KMS-11 (cell line): ENCODE results near the gene ATP5PO.

Experiments
- H2AFZ ChIP-seq: fragments of 200-600 bp; sonication (generic); 2 replicates; pipeline ENCODE4 v1.6.1; 2016; ENCODE audit warnings: antibody characterized with exemption, mixed run types, low read depth
- H3K27ac ChIP-seq: fragments of 200-600 bp; sonication (generic); 2 replicates; pipeline ENCODE4 v1.6.1; 2016; ENCODE audit warnings: mild to moderate bottlenecking, mixed run types
- H3K27me3 ChIP-seq: fragments of 200-600 bp; sonication (generic); 2 replicates; pipeline ENCODE4 v1.6.1; 2017; ENCODE audit warnings: mild to moderate bottlenecking, low read depth, mixed run types, moderate library complexity; ENCODE audit not compliant: insufficient read depth
- H3K36me3 ChIP-seq: fragments of 200-600 bp; sonication (generic); 2 replicates; pipeline ENCODE4 v1.6.1; 2017; ENCODE audit warnings: mild to moderate bottlenecking, mixed run types; ENCODE audit not compliant: insufficient read depth
- H3K4me1 ChIP-seq: fragments of 200-600 bp; sonication (generic); 2 replicates; pipeline ENCODE4 v1.6.1; 2016; ENCODE audit warnings: mild to moderate bottlenecking, low read depth, mixed run types; ENCODE audit not compliant: poor library complexity, severe bottlenecking
- H3K4me2 ChIP-seq: fragments of 200-600 bp; sonication (generic); 2 replicates; pipeline ENCODE4 v1.7.0; 2016; ENCODE audit warnings: mild to moderate bottlenecking, mixed run types
- H3K4me3 ChIP-seq: fragments of 200-600 bp; sonication (generic); IDR thresholded peaks from 2 replicates; pipeline ENCODE4 v1.6.1; 2017; ENCODE audit warnings: low read depth, low read length, mixed read lengths; ENCODE audit not compliant: insufficient read depth
- H3K79me2 ChIP-seq: fragments of 200-600 bp; sonication (generic); 2 replicates; pipeline ENCODE4 v1.6.1; 2016; ENCODE audit warnings: low read depth, mixed run types; ENCODE audit not compliant: insufficient read depth
- H3K9ac ChIP-seq: fragments of 200-600 bp; sonication (generic); 2 replicates; pipeline ENCODE4 v1.6.1; 2016; ENCODE audit warnings: mild to moderate bottlenecking, mixed run types
- H4K20me1 ChIP-seq: fragments of 200-600 bp; sonication (generic); 2 replicates; pipeline ENCODE4 v1.6.1; 2016; ENCODE audit warnings: mild to moderate bottlenecking, mixed run types; ENCODE audit not compliant: insufficient read depth
- TF ChIP-seq, protein P1 (sequence below): fragments of 200-600 bp; sonication (generic); conservative IDR thresholded peaks from 2 replicates; pipeline ENCODE4 v1.6.1; 2017; ENCODE audit warnings: low read depth, mild to moderate bottlenecking, antibody characterized with exemption, low read length, moderate library complexity, mixed read lengths

The ATP5PO gene

DNA sequence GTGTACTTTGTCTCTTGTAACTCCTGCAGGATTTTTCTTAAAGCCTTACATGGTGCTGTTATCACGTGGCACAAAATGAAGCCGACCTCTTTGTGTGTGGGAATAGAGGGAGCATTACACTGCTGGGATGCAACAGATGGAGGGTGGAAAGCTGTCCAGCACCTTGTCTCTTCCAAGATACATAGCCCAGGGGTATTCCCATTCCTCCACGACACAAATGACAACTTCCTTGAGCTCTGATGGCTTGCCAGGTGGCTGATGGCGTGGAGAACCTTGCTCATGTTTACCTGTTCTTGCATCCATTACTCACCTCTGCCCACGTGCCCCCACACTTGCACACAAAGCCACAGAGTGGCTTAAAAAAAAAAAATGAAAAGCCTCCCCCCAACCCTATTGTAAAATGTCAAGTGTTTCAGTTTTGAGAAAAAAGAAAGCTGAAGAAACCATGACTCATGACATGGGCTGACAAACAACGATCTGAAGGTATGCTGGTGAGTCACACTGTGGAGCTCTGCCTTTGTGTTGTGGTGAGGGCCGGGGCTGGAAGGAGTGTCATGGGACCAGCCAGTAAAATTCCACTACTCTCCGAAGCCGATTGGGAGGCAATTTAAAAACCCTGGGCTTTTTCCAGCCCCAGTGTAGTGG is 32.0 kb upstream of the ATP5PO start:
- Histone ChIP-seq H2AFZ (peak overlapping the region; percentile 71), H3K79me2 (no peaks in the 10 kb centered on the region), H3K27me3 (no peaks in the 10 kb centered on the region), H3K36me3 (no peaks in the 10 kb centered on the region), H3K4me3 (no peak overlapping the region), H3K9ac (peak overlapping the region; percentile 13; the same call in 1 of the 2 replicates), H3K27ac (peak overlapping the region; percentile 54), H4K20me1 (no peaks in the 10 kb centered on the region), H3K4me1 (peaks cover 21% of the 10 kb centered on the region), H3K4me2 (peak overlapping the region; percentile 54)
- TF ChIP-seq, protein P1, sequence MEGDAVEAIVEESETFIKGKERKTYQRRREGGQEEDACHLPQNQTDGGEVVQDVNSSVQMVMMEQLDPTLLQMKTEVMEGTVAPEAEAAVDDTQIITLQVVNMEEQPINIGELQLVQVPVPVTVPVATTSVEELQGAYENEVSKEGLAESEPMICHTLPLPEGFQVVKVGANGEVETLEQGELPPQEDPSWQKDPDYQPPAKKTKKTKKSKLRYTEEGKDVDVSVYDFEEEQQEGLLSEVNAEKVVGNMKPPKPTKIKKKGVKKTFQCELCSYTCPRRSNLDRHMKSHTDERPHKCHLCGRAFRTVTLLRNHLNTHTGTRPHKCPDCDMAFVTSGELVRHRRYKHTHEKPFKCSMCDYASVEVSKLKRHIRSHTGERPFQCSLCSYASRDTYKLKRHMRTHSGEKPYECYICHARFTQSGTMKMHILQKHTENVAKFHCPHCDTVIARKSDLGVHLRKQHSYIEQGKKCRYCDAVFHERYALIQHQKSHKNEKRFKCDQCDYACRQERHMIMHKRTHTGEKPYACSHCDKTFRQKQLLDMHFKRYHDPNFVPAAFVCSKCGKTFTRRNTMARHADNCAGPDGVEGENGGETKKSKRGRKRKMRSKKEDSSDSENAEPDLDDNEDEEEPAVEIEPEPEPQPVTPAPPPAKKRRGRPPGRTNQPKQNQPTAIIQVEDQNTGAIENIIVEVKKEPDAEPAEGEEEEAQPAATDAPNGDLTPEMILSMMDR = no peak

DNA sequence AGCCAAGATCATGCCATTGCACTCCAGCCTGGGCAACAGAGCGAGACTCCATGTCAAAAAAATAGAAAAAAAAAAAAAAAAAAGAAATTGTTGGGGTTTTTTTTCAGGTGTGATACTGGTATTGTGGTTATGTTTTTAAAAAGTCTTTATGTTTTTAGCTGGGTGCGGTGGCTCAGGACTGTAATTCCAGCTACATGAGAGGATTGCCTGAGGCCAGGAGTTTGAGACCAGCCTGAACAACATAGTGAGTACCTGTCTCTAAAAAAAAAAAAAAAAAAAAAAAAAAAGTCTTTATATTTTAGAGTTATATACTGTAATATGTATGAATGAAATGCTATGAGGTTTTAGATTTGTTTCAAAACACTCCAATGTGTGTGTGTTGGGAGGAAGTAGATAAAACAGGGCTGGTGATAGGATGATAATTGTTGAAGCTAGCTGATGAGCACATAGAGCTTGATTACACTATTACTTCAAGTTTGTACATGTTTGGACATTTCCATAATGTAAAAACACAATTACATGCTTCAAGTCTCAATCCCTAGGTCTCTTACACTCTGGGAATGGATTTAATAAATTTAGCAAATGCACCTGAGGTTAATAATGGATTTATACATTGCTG is 30.2 kb upstream of the ATP5PO start:
- Histone ChIP-seq H3K9ac (no peak overlapping the region), H3K79me2 (no peaks in the 10 kb centered on the region), H3K4me3 (no peak overlapping the region), H3K27ac (no peak overlapping the region), H2AFZ (no peak overlapping the region), H3K4me1 (peaks cover 21% of the 10 kb centered on the region), H4K20me1 (no peaks in the 10 kb centered on the region), H3K27me3 (no peaks in the 10 kb centered on the region), H3K4me2 (no peak overlapping the region), H3K36me3 (no peaks in the 10 kb centered on the region)
- TF ChIP-seq, protein P1 = no peak

DNA sequence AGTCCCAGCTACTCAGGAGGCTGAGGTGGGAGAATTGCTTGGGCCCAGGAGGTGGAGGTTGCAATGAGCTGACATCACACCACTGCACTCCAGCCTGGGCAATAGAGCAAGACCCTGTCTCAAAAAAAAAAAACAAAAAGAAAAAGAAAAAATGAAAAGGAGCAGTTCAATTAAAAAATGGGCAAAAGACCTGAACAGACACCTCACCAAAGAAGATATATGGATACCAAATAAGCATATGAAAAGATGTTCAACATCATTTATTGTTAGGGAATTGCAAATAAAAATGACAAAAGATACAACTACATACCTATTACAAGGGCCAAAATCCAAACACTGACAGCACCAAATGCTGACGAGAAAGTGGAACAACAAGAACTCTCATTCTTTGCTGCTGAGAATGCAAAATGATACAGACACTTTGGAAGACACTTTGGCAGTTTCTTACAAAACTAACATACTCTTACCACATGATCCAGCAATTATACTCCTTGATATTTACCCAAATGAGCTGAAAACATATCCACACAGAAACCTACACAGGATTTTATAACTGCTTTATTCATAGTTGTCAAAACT is 28.7 kb upstream of the ATP5PO start:
- no peaks in the 10 kb centered on the region for H4K20me1 ChIP-seq
- H3K36me3 ChIP-seq = no peaks in the 10 kb centered on the region
- H3K4me2 ChIP-seq = no peak overlapping the region
- no peaks in the 10 kb centered on the region for H3K79me2 ChIP-seq
- H3K4me1 ChIP-seq = peaks cover 21% of the 10 kb centered on the region
- H2AFZ ChIP-seq = no peak overlapping the region
- H3K9ac ChIP-seq = no peak overlapping the region
- H3K27ac ChIP-seq = no peak overlapping the region
- H3K27me3 ChIP-seq = no peaks in the 10 kb centered on the region
- no peak overlapping the region for H3K4me3 ChIP-seq
- TF ChIP-seq, protein P1 = no peak

DNA sequence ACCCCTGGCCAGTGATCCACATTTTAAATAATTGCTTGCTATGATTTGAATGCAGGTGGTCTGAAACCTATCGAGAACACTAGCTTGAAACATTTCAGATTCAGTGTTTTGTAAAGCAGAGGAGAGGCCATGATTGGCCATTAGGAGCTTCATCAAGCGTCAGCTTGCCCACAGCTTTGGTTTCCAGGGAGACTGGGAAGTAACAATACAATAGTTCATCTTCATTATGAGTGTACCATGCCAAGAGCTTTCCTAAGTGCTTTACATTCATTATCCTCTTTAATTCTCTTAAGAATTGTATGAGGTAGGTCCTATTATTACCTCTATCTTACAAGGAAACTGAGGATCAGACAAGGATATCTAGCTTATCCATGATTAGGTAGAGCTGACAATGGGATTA is 27.7 kb upstream of the ATP5PO start:
- Histone ChIP-seq H3K27ac (no peak overlapping the region), H3K36me3 (no peaks in the 10 kb centered on the region), H3K9ac (no peak overlapping the region), H3K4me2 (no peak overlapping the region), H2AFZ (no peak overlapping the region), H4K20me1 (no peaks in the 10 kb centered on the region), H3K79me2 (no peaks in the 10 kb centered on the region), H3K4me1 (peaks cover 15% of the 10 kb centered on the region), H3K4me3 (no peak overlapping the region), H3K27me3 (no peaks in the 10 kb centered on the region)
- TF ChIP-seq, protein P1 = no peak
